Calu3 (cell line): ENCODE measurements around the gene SEMA5A. TPM values are rescaled to one million over a fixed set of nuclear protein-coding genes. Genes with fewer than 3 reads are reported as not detected.

ENCODE experiments used
- BruUV-seq: library from RNA; stranded (reverse); fragments of 400-500 nt; replicated peaks from 2 replicates; lab custom pipeline; 2021; lab: Mats Ljungman, UMichigan
- CTCF ChIA-PET: fragments of 300-600 bp; sonication (Branson Sonifier 250); formaldehyde crosslinking; loops from one replicate; lab custom pipeline; 2022; ENCODE audit warnings: antibody characterized with exemption; lab: Charles Lee
- DNase-seq: peaks from one replicate; pipeline ENCODE4 v3.0.0; 2022
- H3K27ac Mint-ChIP-seq: one replicate; pipeline ENCODE4 v1.8.0; 2022; ENCODE audit warnings: mixed read lengths; ENCODE audit not compliant: unreplicated experiment
- H3K27me3 Mint-ChIP-seq: one replicate; pipeline ENCODE4 v1.8.0; 2022; ENCODE audit warnings: mixed read lengths; ENCODE audit not compliant: unreplicated experiment
- H3K36me3 Mint-ChIP-seq: one replicate; pipeline ENCODE4 v1.8.0; 2022; ENCODE audit warnings: mild to moderate bottlenecking, moderate library complexity, mixed read lengths; ENCODE audit not compliant: insufficient read depth, unreplicated experiment
- H3K4me1 Mint-ChIP-seq: one replicate; pipeline ENCODE4 v1.8.0; 2022; ENCODE audit warnings: mild to moderate bottlenecking, low read depth, mixed read lengths; ENCODE audit not compliant: unreplicated experiment
- H3K4me3 Mint-ChIP-seq: one replicate; pipeline ENCODE4 v1.8.0; 2022; ENCODE audit warnings: mild to moderate bottlenecking, low read depth, moderate library complexity, mixed read lengths; ENCODE audit not compliant: unreplicated experiment
- H3K9me3 Mint-ChIP-seq: one replicate; pipeline ENCODE4 v1.8.0; 2022; ENCODE audit warnings: low read depth, mixed read lengths; ENCODE audit not compliant: unreplicated experiment
- CTCF ChIP-seq: fragments of 200-600 bp; IDR thresholded peaks from one replicate; pipeline ENCODE4 v1.8.0; 2022; ENCODE audit warnings: antibody characterized with exemption; ENCODE audit not compliant: unreplicated experiment
- intact Hi-C: fragments of 100-400 bp; cut with micrococcal nuclease; formaldehyde crosslinking; loops from one replicate; pipeline ENCODE4 v1.10.0; 2022; ENCODE audit not compliant: unreplicated experiment
- total RNA-seq: library from RNA; stranded (reverse); gene quantifications from 2 replicates; pipeline ENCODE4 v1.2.3, GENCODE V29; 2022

Gene SEMA5A
- total RNA-seq, 1 experiment from 2014 or later, result 0.52 TPM

GRCh38 chr5:9502050-9502834 lies 43.6 kb downstream of the SEMA5A start:
- peaks cover 9% of the 10 kb centered on the region for H3K9me3 Mint-ChIP-seq
- intact Hi-C loops, result no loop called here
- BruUV-seq, result no TSS peak
- H3K27ac Mint-ChIP-seq, result no peak overlapping the region
- no peaks in the 10 kb centered on the region for H3K27me3 Mint-ChIP-seq
- DNase-seq, result no peak
- H3K4me1 Mint-ChIP-seq, result no peaks in the 10 kb centered on the region
- CTCF ChIA-PET, result interaction anchor here (1.1 kb wide), 1 partner anchor 20 kb away, joined by 5 read pairs; no protein-coding TSS in a partner anchor
- no peak for TF ChIP-seq CTCF
- no peaks in the 10 kb centered on the region for H3K36me3 Mint-ChIP-seq
- H3K4me3 Mint-ChIP-seq, result no peak overlapping the region

- peaks cover 9% of the 10 kb centered on the region for H3K9me3 Mint-ChIP-seq
- no peak for TF ChIP-seq CTCF
- no peak for DNase-seq
- no peaks in the 10 kb centered on the region for H3K4me1 Mint-ChIP-seq
- intact Hi-C loops, result no loop called here
- no peaks in the 10 kb centered on the region for H3K27me3 Mint-ChIP-seq
- no peak overlapping the region for H3K4me3 Mint-ChIP-seq
- CTCF ChIA-PET, result no interaction called here
- H3K27ac Mint-ChIP-seq, result no peak overlapping the region
- no peaks in the 10 kb centered on the region for H3K36me3 Mint-ChIP-seq
- no TSS peak for BruUV-seq
Observed at GRCh38 chr5:9500625-9501024, 45.2 kb downstream of the SEMA5A start.

- BruUV-seq, result no TSS peak
- H3K27me3 Mint-ChIP-seq, result no peaks in the 10 kb centered on the region
- DNase-seq, result no peak
- H3K27ac Mint-ChIP-seq, result no peak overlapping the region
- no peaks in the 10 kb centered on the region for H3K36me3 Mint-ChIP-seq
- TF ChIP-seq CTCF, result no peak
- H3K4me1 Mint-ChIP-seq, result no peaks in the 10 kb centered on the region
- peaks cover 9% of the 10 kb centered on the region for H3K9me3 Mint-ChIP-seq
- intact Hi-C loops, result no loop called here
- H3K4me3 Mint-ChIP-seq, result no peak overlapping the region
- CTCF ChIA-PET, result no interaction called here
Observed at GRCh38 chr5:9500193-9500592, 45.7 kb downstream of the SEMA5A start.

GRCh38 chr5:9499498-9499876 lies 46.4 kb downstream of the SEMA5A start:
- no peak for TF ChIP-seq CTCF
- CTCF ChIA-PET, result no interaction called here
- H3K4me1 Mint-ChIP-seq, result no peaks in the 10 kb centered on the region
- H3K4me3 Mint-ChIP-seq, result no peak overlapping the region
- H3K36me3 Mint-ChIP-seq, result no peaks in the 10 kb centered on the region
- BruUV-seq, result no TSS peak
- no peak overlapping the region for H3K27ac Mint-ChIP-seq
- H3K9me3 Mint-ChIP-seq, result peaks cover 9% of the 10 kb centered on the region
- no peak for DNase-seq
- intact Hi-C loops, result no loop called here
- no peaks in the 10 kb centered on the region for H3K27me3 Mint-ChIP-seq
